Measurements from ENCODE around the gene BICDL1.

DNA sequence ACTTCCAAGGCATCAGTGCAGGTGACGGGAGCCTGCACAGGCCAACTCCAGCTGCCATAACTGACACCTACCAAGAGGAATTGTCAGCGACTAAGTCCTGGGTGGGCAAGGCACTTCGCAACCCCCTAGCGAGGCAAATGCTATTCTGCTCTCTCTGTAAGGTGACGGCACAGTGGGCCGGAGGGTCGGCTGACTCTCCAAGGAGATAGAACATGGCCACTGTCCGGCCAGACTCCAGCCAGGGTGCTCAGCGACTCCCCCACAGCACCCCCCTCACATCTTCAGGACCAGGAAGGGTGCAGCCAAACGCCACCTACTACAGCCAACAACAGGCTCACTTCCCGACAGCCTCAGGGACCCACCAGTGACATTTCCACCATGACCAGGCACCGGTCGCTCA lies 114.3 kb downstream of the BICDL1 start:
- TF ChIP-seq, protein P1, sequence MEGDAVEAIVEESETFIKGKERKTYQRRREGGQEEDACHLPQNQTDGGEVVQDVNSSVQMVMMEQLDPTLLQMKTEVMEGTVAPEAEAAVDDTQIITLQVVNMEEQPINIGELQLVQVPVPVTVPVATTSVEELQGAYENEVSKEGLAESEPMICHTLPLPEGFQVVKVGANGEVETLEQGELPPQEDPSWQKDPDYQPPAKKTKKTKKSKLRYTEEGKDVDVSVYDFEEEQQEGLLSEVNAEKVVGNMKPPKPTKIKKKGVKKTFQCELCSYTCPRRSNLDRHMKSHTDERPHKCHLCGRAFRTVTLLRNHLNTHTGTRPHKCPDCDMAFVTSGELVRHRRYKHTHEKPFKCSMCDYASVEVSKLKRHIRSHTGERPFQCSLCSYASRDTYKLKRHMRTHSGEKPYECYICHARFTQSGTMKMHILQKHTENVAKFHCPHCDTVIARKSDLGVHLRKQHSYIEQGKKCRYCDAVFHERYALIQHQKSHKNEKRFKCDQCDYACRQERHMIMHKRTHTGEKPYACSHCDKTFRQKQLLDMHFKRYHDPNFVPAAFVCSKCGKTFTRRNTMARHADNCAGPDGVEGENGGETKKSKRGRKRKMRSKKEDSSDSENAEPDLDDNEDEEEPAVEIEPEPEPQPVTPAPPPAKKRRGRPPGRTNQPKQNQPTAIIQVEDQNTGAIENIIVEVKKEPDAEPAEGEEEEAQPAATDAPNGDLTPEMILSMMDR (conservative IDR thresholded peaks at IDR 0.05; ENCODE audit: low read length), result no peak
- TF ChIP-seq EZH2phosphoT487 (IDR thresholded peaks at IDR 0.05; ENCODE audit: borderline replicate concordance), result no peak
